CD4-positive, alpha-beta memory T cell (primary cell): ENCODE data around the gene KIF4B. TPM values are rescaled to one million over a fixed set of nuclear protein-coding genes. Genes with fewer than 3 reads are reported as not detected.
"Not testable (repeated sequence)": the region's sequence is repeated elsewhere in the genome, so short reads cannot be mapped to it uniquely, and the experiment has no call there.

Experiments
- CTCF ChIA-PET: fragments of 350-600 bp; sonication (Branson Sonifier 250); formaldehyde crosslinking; loops from one replicate; lab custom pipeline; 2021; ENCODE audit warnings: inconsistent platforms; ENCODE audit not compliant: partially characterized antibody; lab: Charles Lee
- POLR2A ChIA-PET: fragments of 350-600 bp; sonication (Branson Sonifier 250); formaldehyde crosslinking; loops from one replicate; lab custom pipeline; 2021; ENCODE audit not compliant: partially characterized antibody; lab: Charles Lee
- DNase-seq, 5 donors: peaks; one replicate each; pipeline versions ENCODE4 v3.0.0 to v3.0.0-alpha.2; 2020 to 2022; ENCODE audit warnings: mixed read lengths in 1 of 5
- H3K27ac ChIP-seq: one replicate; pipeline ENCODE4 v1.7.0; 2013; ENCODE audit warnings: low read depth, low read length
- H3K27me3 ChIP-seq: 2 replicates; pipeline ENCODE4 v1.7.0; 2013; ENCODE audit warnings: mild to moderate bottlenecking, low read length, moderate library complexity; ENCODE audit not compliant: insufficient read depth
- H3K36me3 ChIP-seq: 2 replicates; pipeline ENCODE4 v1.7.0; 2013; ENCODE audit warnings: mild to moderate bottlenecking, low read length, moderate library complexity; ENCODE audit not compliant: insufficient read depth
- H3K4me1 ChIP-seq: 2 replicates; pipeline ENCODE4 v1.7.0; 2013; ENCODE audit warnings: mild to moderate bottlenecking, low read length, moderate library complexity; ENCODE audit not compliant: insufficient read depth
- H3K4me3 ChIP-seq, 2 donors: one replicate each; pipeline ENCODE4 v1.7.0; 2013; ENCODE audit warnings: low read length in 2 of 2, mild to moderate bottlenecking in 1 of 2
- H3K9me3 ChIP-seq, 2 donors: one replicate each; pipeline ENCODE4 v1.7.0; 2013; ENCODE audit warnings: low read length in 2 of 2, control low read depth in 1 of 2; ENCODE audit not compliant: control insufficient read depth in 1 of 2
- H3K27ac Mint-ChIP-seq, 7 donors: one replicate each; pipeline ENCODE4 v1.8.0; 2020 to 2021; ENCODE audit warnings: mixed read lengths in 7 of 7, mild to moderate bottlenecking in 6 of 7, inconsistent platforms in 3 of 7, moderate library complexity in 3 of 7
- H3K27me3 Mint-ChIP-seq, 2 donors: one replicate each; pipeline ENCODE4 v1.8.0; 2020 to 2021; ENCODE audit warnings: mixed read lengths in 2 of 2
- H3K36me3 Mint-ChIP-seq, 2 donors: one replicate each; pipeline ENCODE4 v1.8.0; 2020 to 2021; ENCODE audit warnings: mixed read lengths in 2 of 2, inconsistent platforms in 1 of 2, mild to moderate bottlenecking in 1 of 2
- H3K4me1 Mint-ChIP-seq, 4 donors: one replicate each; pipeline ENCODE4 v1.8.0; 2020 to 2021; ENCODE audit warnings: mixed read lengths in 4 of 4, mild to moderate bottlenecking in 1 of 4
- H3K4me3 Mint-ChIP-seq, 8 donors: one replicate each; pipeline ENCODE4 v1.8.0; 2020 to 2021; ENCODE audit warnings: mixed read lengths in 8 of 8, mild to moderate bottlenecking in 7 of 8, moderate library complexity in 6 of 8, inconsistent platforms in 3 of 8
- H3K9me3 Mint-ChIP-seq, 8 donors: one replicate each; pipeline ENCODE4 v1.8.0; 2020 to 2021; ENCODE audit warnings: mixed read lengths in 8 of 8, mild to moderate bottlenecking in 5 of 8, inconsistent platforms in 3 of 8, moderate library complexity in 1 of 8
- intact Hi-C: fragments of 100-400 bp; cut with micrococcal nuclease; formaldehyde crosslinking; loops from one replicate; pipeline ENCODE4 v1.15.1; 2023
- polyA plus RNA-seq, 2 donors: library from polyadenylated mRNA; unstranded; fragments of 300-500 nt; fragmentation: Illumina TruSeq; gene quantifications; one replicate each; pipeline ENCODE4 v1.2.3, GENCODE V29; 2021
- total RNA-seq, 2 experiments: library from RNA; stranded (reverse); gene quantifications; one replicate each; pipeline ENCODE4 v1.2.3, GENCODE V29; 2021

The KIF4B gene
- total and polyA plus RNA-seq, 4 experiments from 2014 or later, result not detected

DNA sequence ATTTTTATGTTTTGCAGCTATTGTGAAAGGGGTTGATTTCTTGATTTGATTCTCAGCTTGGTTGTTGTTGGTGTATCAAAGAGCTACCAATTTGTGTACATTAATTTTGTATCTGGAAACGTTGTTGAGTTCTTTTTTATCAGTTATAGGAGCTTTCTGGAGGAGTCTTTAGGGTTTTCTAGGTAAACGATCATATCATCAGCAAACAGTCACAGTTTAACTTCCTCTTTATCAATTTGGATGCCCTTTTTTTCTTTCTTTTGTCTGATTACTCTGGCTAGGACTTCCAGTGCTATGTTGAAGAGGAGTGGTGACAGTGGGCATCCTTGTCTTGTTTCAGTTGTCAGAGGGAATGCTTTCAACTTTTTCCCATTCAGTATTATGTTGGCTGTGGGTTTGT is 21.5 kb downstream of the KIF4B start:
- H3K9me3 Mint-ChIP-seq, H3K4me1 Mint-ChIP-seq, H3K27ac Mint-ChIP-seq, H3K27me3 Mint-ChIP-seq, H3K4me3 Mint-ChIP-seq, CTCF ChIA-PET, H3K27me3 ChIP-seq, H3K27ac ChIP-seq, H3K4me3 ChIP-seq, H3K36me3 ChIP-seq, intact Hi-C loops, H3K36me3 Mint-ChIP-seq, POLR2A ChIA-PET, H3K9me3 ChIP-seq, DNase-seq, H3K4me1 ChIP-seq: not testable (repeated sequence)

DNA sequence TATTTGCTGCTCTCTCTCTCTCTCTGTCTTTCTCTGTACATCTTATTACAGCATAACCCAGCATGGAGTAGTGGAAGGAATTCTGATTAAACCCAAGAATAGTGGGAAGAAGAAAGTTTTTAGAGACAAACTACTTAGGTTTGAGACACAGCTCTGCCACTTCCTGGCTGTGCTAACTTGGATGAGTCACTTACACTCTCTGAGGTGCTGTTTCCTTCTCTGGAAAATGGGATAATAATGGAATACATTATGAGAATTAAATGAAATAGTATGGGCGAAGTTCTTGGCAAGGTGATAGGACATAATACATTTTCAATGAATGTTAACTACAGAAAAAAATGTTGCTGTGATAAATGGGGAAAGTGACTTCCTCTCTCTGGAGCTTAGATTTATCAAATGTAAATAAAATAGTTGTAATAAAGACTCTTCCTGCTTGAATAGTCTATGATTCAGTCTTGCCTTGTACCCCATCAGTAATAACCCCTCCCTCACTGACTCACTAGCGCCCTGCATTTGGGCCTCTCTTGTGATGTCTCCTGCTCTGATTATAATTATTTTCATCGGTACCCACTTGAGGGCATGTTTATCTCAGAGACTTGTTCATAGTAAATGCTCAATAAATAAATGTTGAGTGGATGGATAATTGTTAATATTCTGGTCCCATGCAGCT is 27.6 kb downstream of the KIF4B start:
- Mint-ChIP-seq H3K27ac (no peak overlapping the region), H3K27me3 (peaks cover 16 to 19% of the 10 kb centered on the region in 2 donors), H3K36me3 (no peaks in the 10 kb centered on the region), H3K9me3 (peaks cover 0 to 4% (median 0%) of the 10 kb centered on the region in 8 donors), H3K4me1 (no peaks in the 10 kb centered on the region), H3K4me3 (no peak overlapping the region)
- no peak overlapping the region for H3K4me3 ChIP-seq
- POLR2A ChIA-PET, result no interaction called here
- no peaks in the 10 kb centered on the region for H3K9me3 ChIP-seq
- H3K27me3 ChIP-seq, result no peaks in the 10 kb centered on the region
- H3K27ac ChIP-seq, result no peak overlapping the region
- no peak for DNase-seq
- CTCF ChIA-PET, result no interaction called here
- no peaks in the 10 kb centered on the region for H3K4me1 ChIP-seq
- no peaks in the 10 kb centered on the region for H3K36me3 ChIP-seq
- intact Hi-C loops, result no loop called here

DNA sequence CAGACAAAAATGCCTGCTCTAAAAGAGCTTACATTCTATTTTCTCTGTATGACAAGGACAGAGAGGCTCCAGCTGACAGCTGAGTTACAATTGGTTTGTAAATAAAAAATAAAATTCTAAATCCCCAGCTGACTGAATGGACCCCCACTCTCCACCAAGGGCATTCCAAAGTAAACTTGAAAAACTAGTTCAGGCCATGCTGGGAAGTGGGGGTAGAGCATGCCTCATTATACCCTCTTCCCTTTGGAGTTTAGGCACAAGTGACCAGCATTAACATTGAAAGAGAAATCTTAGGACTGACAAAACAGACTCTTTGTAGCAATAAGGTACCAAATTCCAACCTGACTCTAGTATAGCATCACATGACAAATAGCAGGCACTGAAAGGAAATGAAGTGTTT is 31.0 kb downstream of the KIF4B start:
- Mint-ChIP-seq H3K36me3 (no peaks in the 10 kb centered on the region), H3K27me3 (peaks cover 6 to 19% of the 10 kb centered on the region in 2 donors), H3K4me3 (no peak overlapping the region), H3K27ac (no peak overlapping the region), H3K9me3 (no peaks in the 10 kb centered on the region), H3K4me1 (no peaks in the 10 kb centered on the region)
- intact Hi-C loops, result no loop called here
- no peak for DNase-seq
- H3K4me3 ChIP-seq, result no peak overlapping the region
- no peaks in the 10 kb centered on the region for H3K36me3 ChIP-seq
- H3K4me1 ChIP-seq, result no peaks in the 10 kb centered on the region
- no peaks in the 10 kb centered on the region for H3K27me3 ChIP-seq
- no peak overlapping the region for H3K27ac ChIP-seq
- H3K9me3 ChIP-seq, result no peaks in the 10 kb centered on the region
- ChIA-PET POLR2A (no interaction called here), CTCF (no interaction called here)

DNA sequence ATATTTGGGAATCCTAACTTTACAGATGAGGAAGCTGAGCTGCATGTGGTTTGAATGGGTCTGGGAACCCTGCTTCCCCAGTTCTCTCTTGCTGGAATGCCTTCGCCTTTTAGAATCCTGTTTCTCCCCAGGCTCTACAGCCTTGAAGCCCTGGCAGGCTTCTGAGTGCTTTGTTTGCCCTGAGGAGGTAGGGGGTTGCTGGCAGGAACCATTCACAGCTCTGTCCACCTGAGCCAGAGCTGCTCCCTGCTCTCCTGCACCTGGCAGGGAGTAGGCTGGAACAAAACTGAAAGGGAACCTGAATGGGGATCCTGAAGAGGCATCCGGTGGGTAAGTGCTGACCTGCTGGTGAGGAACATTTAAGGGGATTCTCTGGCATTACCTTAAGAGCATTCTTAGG is 33.0 kb downstream of the KIF4B start:
- H3K4me1 ChIP-seq, result no peaks in the 10 kb centered on the region
- H3K4me1 Mint-ChIP-seq, result no peaks in the 10 kb centered on the region
- H3K27me3 ChIP-seq, result no peaks in the 10 kb centered on the region
- no peaks in the 10 kb centered on the region for H3K9me3 Mint-ChIP-seq
- no peak overlapping the region for H3K27ac Mint-ChIP-seq
- H3K36me3 Mint-ChIP-seq, result no peaks in the 10 kb centered on the region
- H3K36me3 ChIP-seq, result no peaks in the 10 kb centered on the region
- H3K9me3 ChIP-seq, result no peaks in the 10 kb centered on the region
- DNase-seq, result no peak
- intact Hi-C loops, result no loop called here
- POLR2A ChIA-PET, result no interaction called here
- H3K27ac ChIP-seq, result no peak overlapping the region
- H3K27me3 Mint-ChIP-seq, result peaks cover 4 to 21% of the 10 kb centered on the region in 2 donors
- no peak overlapping the region for H3K4me3 ChIP-seq
- CTCF ChIA-PET, result no interaction called here
- no peak overlapping the region for H3K4me3 Mint-ChIP-seq

DNA sequence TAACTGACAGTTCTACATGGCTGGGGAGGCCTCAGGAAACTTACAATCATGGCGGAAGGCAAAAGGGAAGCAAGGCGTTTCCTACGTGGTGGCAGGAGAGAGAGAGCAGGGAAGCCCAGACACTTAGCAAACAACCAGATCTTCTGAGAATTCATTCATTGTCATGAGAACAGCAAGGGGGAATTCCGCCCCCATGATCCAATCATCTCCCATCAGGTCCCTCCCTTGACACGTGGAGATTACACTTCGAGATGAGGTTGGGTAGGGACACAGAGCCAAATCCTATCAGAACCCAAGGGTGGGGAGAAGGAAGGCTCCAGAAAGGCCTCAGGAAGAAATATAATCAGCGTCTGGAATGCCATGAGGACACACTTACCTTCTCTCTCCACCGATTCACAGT is 34.3 kb downstream of the KIF4B start:
- ChIA-PET POLR2A (no interaction called here), CTCF (no interaction called here)
- no peak overlapping the region for H3K4me3 Mint-ChIP-seq
- H3K9me3 Mint-ChIP-seq, result no peaks in the 10 kb centered on the region
- Histone ChIP-seq H3K36me3 (no peaks in the 10 kb centered on the region), H3K27ac (no peak overlapping the region), H3K27me3 (no peaks in the 10 kb centered on the region), H3K9me3 (no peaks in the 10 kb centered on the region), H3K4me3 (no peak overlapping the region), H3K4me1 (no peaks in the 10 kb centered on the region)
- H3K27ac Mint-ChIP-seq, result no peak overlapping the region
- no peaks in the 10 kb centered on the region for H3K36me3 Mint-ChIP-seq
- H3K4me1 Mint-ChIP-seq, result no peaks in the 10 kb centered on the region
- DNase-seq, result no peak
- intact Hi-C loops, result no loop called here
- H3K27me3 Mint-ChIP-seq, result peaks cover 4 to 21% of the 10 kb centered on the region in 2 donors

DNA sequence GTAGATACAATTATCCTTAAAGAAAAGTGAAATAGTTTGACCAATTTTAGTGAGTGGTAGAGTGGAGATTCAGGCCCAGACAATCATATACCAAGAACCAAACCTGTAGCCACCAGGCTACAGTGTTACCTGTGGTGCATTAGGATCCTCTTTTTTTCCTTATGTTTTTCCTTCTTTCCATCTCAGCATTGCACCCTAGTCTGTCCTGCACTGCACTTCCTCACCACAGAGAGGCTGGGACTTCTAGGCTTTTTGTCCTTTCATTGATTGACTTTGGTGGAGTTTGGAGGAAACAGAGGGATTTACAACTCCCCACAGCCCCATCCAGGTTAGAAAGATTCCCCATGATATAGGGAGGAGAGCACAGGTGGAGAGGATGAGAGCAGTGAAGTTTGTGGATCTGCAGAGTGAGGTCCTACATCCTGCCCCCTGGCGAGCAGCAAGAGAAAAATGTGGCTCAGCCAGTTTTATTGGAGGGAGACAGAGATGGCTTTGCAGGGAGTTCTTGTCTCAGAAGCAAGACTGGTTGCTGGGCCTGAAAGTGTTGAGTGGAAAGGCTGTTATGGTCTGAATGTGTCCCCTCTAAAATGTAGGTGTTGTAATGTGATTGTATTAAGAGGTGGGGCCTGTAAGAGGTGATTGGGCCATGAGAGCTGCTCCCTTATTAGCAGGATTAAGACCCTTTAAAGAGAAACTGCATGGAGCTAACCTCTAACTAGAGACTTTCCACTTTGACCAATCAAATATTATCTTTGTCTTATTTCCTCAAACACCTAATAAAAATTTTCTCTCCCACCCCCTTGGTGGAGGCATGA is 36.2 kb downstream of the KIF4B start:
- Mint-ChIP-seq H3K27ac (no peak overlapping the region), H3K4me1 (no peaks in the 10 kb centered on the region), H3K27me3 (peaks cover 2 to 23% of the 10 kb centered on the region in 2 donors), H3K36me3 (no peaks in the 10 kb centered on the region), H3K4me3 (no peak overlapping the region), H3K9me3 (no peaks in the 10 kb centered on the region)
- Histone ChIP-seq H3K4me3 (no peak overlapping the region), H3K27ac (no peak overlapping the region), H3K4me1 (no peaks in the 10 kb centered on the region), H3K9me3 (no peaks in the 10 kb centered on the region), H3K36me3 (no peaks in the 10 kb centered on the region), H3K27me3 (no peaks in the 10 kb centered on the region)
- intact Hi-C loops, result no loop called here
- no peak for DNase-seq
- POLR2A ChIA-PET, result no interaction called here
- CTCF ChIA-PET, result no interaction called here

DNA sequence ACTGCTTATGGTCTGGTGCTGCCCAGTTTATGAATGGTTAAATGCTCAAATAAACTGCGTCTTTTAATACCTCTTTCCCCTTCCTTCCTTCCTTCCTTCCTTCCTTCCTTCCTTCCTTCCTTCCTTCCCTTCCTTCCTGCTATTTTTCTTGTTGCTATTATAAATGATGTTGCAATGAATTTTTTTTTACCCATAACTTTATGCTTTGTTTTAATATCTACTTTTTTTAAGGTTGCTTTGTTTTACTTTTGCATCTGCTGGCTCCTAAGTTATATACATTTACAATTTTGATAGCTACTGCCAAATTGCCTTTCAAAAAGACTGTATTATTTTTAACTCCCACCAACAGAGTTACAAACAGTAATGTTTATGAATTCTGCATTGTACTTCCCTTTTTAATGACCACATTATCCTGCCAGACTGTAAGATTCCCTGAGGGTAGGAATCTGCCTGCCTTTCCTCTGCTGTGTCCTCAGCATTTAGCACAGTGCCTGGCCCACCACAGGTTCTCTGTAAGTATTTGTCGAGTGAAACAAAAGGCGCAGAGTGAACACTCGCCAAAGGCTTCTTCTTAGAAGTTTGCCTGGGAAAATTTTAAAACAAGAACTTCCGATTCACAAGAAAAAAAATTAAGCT is 36.9 kb downstream of the KIF4B start:
- no peaks in the 10 kb centered on the region for H3K9me3 Mint-ChIP-seq
- POLR2A ChIA-PET, result no interaction called here
- Histone ChIP-seq H3K36me3 (no peaks in the 10 kb centered on the region), H3K4me1 (no peaks in the 10 kb centered on the region), H3K27ac (no peak overlapping the region), H3K9me3 (no peaks in the 10 kb centered on the region), H3K4me3 (no peak overlapping the region), H3K27me3 (no peaks in the 10 kb centered on the region)
- peaks cover 2 to 16% of the 10 kb centered on the region in 2 donors for H3K27me3 Mint-ChIP-seq
- no peaks in the 10 kb centered on the region for H3K4me1 Mint-ChIP-seq
- DNase-seq, result no peak
- H3K27ac Mint-ChIP-seq, result no peak overlapping the region
- intact Hi-C loops, result no loop called here
- H3K36me3 Mint-ChIP-seq, result no peaks in the 10 kb centered on the region
- no peak overlapping the region for H3K4me3 Mint-ChIP-seq
- CTCF ChIA-PET, result no interaction called here
